HG03066 (cell line): ENCODE results near the gene MYO18A.

Experiments used
- ATAC-seq: cut with Tn5 transposase; IDR thresholded peaks from one replicate; pipeline ENCODE4 v1.9.1; 2021; ENCODE audit warnings: low read depth; ENCODE audit not compliant: unreplicated experiment

MYO18A gene

GRCh38 chr17:29038085-29038795 lies 142.0 kb downstream of the MYO18A start:
- ATAC-seq = no peak

- ATAC-seq = no peak
Measured at GRCh38 chr17:29037739-29038084, 142.5 kb downstream of the MYO18A start.

GRCh38 chr17:29036584-29036983 lies 143.6 kb downstream of the MYO18A start:
- ATAC-seq = no peak

- ATAC-seq = no peak
Measured at GRCh38 chr17:29034510-29034909, 145.7 kb downstream of the MYO18A start.

- no peak for ATAC-seq
Measured at GRCh38 chr17:29032857-29033197, 147.4 kb downstream of the MYO18A start.

GRCh38 chr17:29032013-29032856 lies 148.0 kb downstream of the MYO18A start:
- ATAC-seq = no peak

- no peak for ATAC-seq
Measured at GRCh38 chr17:29031488-29031887, 148.7 kb downstream of the MYO18A start.

GRCh38 chr17:29024316-29024952 lies 155.8 kb downstream of the MYO18A start:
- ATAC-seq = no peak

GRCh38 chr17:29022074-29022473 lies 158.1 kb downstream of the MYO18A start:
- no peak for ATAC-seq

GRCh38 chr17:29021226-29021625 lies 159.0 kb downstream of the MYO18A start:
- no peak for ATAC-seq
